ELR (cell line): ENCODE data around the gene GALNT18.

Source experiments
- DNase-seq: peaks from one replicate; pipeline ENCODE4 v3.0.0-alpha.2; 2015; ENCODE audit warnings: low read depth

The GALNT18 gene

GRCh38 chr11:11406652-11407051 lies 215.2 kb downstream of the GALNT18 start:
- DNase-seq = no peak

- no peak for DNase-seq
Measured at GRCh38 chr11:11403763-11404725, 217.8 kb downstream of the GALNT18 start.

- no peak for DNase-seq
Measured at GRCh38 chr11:11401960-11402535, 219.8 kb downstream of the GALNT18 start.

GRCh38 chr11:11400635-11401232 lies 221.1 kb downstream of the GALNT18 start:
- peak; percentile 10 for DNase-seq

GRCh38 chr11:11400121-11400520 lies 221.7 kb downstream of the GALNT18 start:
- no peak for DNase-seq

GRCh38 chr11:11397781-11398180 lies 224.0 kb downstream of the GALNT18 start:
- no peak for DNase-seq

GRCh38 chr11:11397036-11397415 lies 224.8 kb downstream of the GALNT18 start:
- no peak for DNase-seq

- peak; percentile 43 for DNase-seq
Measured at GRCh38 chr11:11396301-11397035, 225.3 kb downstream of the GALNT18 start.

GRCh38 chr11:11395126-11395525 lies 226.7 kb downstream of the GALNT18 start:
- no peak for DNase-seq

GRCh38 chr11:11394241-11394640 lies 227.6 kb downstream of the GALNT18 start:
- DNase-seq = no peak

- DNase-seq = peak; percentile 46
Measured at GRCh38 chr11:11391796-11392463, 229.9 kb downstream of the GALNT18 start.

GRCh38 chr11:11391169-11391568 lies 230.6 kb downstream of the GALNT18 start:
- no peak for DNase-seq

- DNase-seq = no peak
Measured at GRCh38 chr11:11390068-11390771, 231.6 kb downstream of the GALNT18 start.

- no peak for DNase-seq
Measured at GRCh38 chr11:11389238-11389637, 232.6 kb downstream of the GALNT18 start.

- DNase-seq = no peak
Measured at GRCh38 chr11:11387622-11388305, 234.0 kb downstream of the GALNT18 start.

- DNase-seq = no peak
Measured at GRCh38 chr11:11387207-11387606, 234.6 kb downstream of the GALNT18 start.

GRCh38 chr11:11384829-11385228 lies 237.0 kb downstream of the GALNT18 start:
- no peak for DNase-seq

GRCh38 chr11:11383995-11384394 lies 237.8 kb downstream of the GALNT18 start:
- DNase-seq = no peak

- no peak for DNase-seq
Measured at GRCh38 chr11:11382858-11383532, 238.8 kb downstream of the GALNT18 start.
